NCI-H2171 treated with DMSO at 0.1 percent for 48 hours (cell line): ENCODE results near the gene GLYATL3.

Source experiments
- DNase-seq: peaks from one replicate; lab custom pipeline; 2025; lab: John Stamatoyannopoulos, UW

Gene GLYATL3

DNA sequence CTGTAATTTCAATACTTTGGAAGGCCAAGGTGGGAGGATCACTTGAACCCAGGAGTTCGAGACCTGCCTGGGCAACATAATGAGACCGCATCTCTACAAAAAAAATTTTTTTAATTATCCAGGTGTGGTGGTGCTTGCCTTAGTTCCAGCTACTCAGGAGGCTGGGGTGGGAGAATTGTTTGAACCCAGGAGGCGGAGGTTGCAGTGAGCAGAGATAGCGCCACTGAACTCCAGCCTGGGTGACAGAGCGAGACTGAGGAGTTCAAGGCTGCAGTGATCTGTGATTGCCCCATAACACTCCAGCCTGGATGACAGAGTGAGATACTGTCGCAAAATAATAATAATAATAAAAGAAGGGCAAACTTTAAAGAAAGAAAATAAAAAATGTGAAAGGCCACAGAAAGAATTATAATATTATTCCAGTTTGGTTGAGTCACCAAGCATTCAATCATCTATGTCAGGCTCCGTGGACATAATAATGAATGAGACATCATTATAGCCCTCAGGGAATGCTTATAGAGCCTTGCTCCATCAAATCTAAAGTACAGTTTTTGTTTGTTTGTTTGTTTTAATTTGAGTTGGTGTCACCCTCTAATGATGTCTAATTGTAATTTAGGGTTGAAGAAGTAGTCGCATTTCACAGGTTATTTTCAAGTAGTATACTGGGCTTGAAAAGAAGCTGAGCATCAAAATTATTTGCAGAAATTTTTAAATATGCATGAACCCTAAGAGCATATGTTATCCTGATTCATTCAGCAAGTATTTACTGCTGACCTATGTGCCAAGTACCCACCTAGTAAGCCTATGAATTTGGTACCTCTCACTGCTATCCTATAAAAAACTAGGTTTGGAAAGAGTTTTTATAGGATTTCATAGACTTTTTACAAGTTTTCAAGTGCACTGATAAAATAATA, 15.1 kb downstream of the GLYATL3 start:
- DNase-seq = no peak

DNA sequence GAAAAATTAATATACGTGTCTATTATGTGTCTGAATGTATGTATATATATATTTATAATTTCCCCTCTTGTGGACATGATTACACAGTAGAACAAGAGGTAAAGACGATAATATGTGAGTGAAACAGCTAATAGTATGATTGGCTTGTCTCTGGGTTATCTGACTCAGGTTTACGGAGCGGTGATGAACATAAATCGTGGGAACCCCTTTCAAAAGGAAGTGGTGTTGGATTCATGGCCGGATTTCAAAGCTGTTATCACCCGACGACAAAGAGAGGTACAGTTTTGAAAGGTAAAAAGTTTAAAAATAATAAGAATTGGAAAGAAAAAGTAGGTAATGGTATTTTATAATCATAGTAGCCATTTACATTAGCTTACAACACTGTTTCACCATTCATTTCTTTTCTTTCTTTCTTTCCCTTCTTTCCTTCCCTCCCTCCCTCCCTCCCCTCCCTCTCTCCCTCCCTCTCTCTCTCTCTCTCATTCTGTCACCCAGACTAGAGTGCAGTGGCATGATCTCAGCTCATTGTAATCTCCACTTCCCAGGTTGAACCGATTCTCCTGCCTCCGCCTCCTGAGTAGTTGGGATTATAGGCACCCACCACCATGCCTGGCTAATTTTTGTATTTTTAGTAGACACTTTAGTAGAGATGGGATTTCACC, 15.9 kb downstream of the GLYATL3 start:
- DNase-seq = no peak

DNA sequence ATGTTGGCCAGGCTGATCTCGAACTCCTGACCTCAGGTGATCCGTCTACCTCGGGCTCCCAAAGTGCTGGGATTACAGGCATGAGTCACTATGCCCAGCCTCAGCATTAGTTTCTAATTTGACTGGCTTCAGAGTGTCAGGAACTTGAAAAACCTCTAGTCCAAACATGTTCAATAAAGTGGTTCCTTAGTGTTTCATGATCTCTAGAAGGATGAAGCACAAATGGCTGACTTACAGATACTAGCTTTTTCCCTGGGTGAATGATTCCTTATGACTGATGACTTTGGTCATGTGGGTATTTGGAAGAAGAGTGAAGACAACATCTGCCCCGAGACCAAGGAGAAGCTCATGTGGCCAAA, 16.4 kb downstream of the GLYATL3 start:
- no peak for DNase-seq

DNA sequence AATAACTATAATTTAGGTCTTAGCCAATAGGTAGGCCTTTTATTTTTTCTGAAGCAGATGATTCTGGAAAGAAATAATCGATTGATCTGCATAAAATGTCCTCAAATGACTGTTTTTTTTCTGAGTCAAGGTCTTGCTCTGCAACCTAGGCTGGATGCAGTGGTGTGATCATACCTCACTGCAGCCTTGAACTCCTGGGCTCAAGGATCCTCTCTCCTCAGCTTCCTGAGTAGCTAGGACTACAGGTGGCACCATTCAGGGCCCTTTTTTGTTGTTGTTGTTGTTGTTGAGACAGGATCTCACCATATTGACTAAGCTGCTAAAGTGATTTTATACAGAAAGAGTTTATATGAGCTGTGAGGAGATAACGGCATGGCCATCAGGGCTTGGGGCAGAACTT, 18.2 kb downstream of the GLYATL3 start:
- DNase-seq = no peak

DNA sequence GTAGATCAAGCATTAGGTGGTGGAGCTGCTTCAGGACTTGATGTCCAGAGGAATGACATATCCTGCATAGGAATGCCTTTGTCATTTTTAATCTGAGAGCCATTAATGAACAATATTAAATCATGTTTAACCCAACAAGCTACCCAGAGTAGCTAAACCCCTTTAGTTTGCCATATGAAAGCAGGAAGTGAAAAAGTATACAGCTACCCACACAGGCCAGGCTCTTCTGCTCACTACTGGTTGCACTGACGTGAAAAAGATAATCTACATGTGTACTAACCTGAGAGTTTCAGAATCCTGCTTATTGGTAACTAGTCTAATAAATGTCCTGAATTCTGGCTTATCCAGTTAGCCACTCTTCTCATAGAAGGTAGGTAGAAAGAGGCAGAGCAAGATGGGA, 19.9 kb downstream of the GLYATL3 start:
- no peak for DNase-seq

DNA sequence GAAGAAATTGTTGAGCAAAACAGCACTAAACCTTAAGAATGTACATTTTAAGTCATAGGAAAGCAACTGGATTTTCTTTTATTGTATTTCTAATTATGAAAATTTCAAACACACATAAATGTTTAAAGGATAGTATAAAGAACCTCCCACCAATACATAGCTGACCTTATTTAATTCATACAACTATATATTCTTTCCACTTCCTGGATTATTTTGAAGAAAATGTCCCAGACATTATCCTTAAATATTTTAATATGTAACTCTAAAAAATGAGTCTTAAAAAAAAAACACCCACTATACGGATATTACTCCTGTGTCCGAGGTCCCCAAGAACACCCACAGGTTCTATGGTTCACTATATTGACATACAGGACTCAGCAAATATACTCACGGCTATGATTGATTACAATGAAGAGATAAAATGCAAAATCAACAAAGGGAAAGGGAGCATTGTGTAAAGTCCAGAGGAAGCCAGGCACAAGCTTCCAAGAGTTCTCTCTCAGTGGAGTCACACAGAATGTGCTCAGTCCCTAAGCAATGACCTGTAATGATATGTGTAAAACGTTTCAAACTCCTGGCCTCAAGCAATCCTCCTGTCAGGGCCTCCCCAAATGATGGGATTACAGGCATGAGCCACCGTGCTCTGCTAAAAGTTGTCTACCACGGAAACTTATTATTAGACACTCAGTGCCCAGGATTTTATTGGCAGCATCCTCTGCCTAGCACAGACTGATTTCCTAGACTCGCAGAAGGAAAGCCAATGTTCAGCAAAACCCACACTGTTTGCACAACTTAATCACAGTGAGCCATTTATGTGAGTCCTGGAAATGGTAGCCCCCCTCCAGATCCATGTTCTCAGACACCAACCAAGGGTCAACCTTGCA, 23.2 kb downstream of the GLYATL3 start:
- no peak for DNase-seq

DNA sequence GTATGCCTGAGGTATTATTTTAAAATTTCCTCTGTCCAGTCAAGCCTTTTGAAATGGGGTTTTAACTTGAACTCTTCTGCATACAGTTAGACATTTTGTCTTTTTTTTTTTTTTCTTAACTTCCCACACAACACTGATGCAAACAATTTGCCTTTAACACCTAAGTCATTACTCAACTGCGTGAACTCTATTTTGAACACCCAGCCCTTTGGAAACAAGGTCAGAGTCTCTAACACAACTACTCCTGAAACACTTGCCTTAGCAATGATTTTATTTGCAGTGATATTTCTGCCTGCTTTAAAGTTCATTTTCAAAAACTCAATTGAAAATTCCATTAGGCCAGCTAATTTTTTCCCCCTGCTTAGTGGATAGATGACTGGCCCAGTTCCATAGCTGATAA, 24.2 kb downstream of the GLYATL3 start:
- no peak for DNase-seq

DNA sequence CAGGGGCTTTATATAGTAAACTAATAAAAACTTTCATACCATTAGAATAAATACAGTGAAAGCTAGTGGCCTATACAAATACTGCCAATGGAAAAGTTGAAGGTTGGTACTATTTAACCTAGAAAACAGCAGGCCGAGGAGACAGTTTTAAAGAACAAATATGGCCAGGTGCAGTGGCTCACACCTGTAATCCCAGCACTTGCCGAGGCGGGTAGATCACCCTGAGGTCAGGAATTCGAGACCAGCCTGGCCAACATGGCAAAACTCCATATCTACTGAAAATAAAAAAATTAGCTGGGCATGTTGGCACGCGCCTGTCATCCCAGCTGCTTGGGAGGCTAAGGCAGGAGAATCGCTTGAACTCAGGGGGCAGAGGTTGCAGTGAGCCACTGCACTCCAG, 24.8 kb downstream of the GLYATL3 start:
- DNase-seq = no peak

DNA sequence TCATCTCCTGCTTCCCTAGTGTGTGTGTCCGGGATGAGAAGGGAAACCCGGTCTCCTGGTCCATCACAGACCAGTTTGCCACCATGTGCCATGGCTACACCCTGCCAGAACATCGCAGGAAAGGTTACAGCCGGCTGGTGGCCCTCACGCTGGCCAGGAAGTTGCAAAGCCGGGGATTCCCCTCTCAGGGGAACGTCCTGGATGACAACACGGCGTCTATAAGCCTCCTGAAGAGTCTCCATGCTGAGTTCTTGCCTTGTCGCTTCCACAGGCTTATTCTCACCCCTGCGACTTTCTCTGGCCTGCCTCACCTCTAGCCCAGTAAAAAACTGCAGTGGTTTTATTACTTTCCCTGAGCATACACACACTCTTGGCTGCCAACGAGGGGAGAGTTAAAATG, 26.9 kb downstream of the GLYATL3 start:
- DNase-seq = no peak

DNA sequence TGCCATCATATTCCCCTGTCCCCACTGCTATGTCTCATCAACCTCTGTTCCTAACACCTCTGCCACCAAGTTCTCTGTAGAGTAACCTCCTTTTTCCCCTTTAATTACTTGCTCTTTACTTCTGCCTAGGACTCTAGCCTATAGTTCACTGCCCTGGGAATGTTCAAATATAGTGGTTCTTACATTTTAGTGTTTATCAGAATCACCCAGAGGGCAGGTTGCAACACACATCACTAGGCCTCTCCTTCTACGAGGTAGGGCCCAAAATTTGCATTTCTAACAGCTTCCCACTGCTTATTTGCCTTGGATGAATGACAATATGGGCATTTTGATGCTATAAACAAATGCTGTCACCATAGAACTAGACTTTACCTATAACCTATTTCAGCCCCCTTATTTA, 27.6 kb downstream of the GLYATL3 start:
- DNase-seq = no peak

DNA sequence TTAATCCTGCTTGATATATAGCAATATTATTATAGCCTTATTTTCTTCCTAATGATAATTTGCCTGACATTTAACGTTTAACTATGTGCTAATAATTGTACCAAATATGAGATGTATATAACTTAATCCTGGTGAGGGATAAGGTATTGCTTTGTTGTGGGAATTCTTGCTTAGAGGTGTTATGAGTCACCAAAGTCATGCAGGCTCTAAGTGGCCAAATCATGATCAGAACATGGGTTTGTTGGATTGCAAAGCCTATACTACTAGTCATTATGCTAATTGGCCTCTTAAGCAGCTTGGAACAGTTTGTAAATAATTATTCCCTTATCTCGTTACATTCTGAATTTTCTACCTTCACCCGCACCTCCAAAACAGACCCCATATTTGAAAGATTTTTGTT, 28.8 kb downstream of the GLYATL3 start:
- no peak for DNase-seq

DNA sequence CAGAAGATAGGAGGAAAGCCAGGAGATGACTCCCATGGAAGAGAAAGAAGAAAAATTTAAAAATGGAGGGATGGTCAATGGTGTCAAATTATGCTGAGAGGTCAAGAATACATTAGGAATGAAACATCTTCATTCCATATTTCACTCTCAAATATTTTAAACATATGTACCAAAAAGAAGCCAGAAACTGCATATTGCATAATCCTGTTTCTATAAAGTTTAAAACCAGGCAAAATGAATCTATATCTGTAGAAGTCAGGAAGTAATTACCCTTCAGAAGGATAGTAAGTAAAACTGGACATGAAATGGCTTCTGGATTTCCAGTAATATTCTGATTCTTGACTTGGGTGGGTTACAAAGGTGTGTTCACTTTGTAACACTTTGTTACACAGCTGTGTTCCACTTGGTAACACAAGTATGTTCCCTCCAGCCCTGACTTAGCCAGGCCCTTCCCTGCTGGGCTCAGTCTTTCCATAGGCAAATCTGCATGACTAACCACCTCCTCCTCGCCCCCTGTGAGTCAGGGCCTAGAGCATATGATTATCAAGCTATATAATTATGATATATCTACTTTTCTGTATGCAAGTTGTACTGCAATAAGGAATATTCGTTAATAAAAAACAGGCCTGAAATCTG, 30.5 kb downstream of the GLYATL3 start:
- no peak for DNase-seq

DNA sequence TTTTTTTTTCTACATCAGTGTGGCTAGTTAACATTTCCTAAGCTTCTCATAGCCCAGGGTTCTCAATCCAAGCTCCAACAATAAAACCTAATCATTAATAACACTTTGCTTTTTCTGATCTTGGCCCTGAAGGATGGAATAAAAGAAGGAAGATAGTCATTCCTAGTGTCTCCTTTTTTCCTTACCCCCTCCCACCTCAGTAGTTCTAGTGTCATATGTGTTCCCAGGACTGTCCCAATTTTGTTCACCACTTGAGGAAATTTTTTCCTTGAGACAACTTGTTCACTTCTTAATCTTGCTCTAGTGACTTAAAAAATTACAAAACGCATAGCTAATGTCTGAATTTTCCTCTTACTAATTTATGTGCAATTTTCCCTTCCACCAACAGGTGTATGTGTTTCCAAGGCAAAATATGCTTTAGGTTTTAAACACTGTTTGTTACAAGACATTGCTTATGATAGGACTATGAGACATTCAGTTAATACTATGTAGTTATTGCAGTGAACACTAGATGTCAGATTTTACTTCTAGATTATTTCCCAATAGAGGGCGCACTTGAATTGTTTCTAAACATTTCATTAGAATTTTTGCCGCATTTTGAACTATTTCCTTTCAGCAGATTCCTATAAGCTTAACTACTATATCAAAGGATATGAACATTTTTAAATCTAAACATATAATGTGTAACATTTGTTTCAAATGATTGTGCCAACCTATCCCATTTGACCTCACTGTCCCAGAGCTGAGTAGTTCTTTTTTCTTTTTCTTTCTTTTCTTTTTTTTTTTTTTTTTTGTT, 32.2 kb downstream of the GLYATL3 start:
- peak; percentile 64 for DNase-seq

DNA sequence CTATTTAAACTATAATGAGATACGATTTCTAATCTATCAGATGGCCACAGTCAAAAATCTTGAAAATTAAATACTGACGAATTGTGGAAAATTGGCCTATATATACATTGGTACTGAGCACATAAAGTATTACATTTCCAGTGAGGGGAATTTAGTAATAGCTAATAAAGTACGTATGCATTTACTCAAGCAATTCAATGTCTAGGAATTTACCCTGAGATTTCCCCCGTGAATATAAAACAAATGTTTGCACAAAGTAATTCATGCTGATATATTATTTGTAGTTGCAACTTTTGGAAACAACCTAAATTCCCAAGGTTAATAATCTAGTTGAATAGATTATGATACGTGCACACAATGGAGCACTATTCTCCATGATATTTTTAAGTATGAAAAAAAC, 36.1 kb downstream of the GLYATL3 start:
- no peak for DNase-seq

DNA sequence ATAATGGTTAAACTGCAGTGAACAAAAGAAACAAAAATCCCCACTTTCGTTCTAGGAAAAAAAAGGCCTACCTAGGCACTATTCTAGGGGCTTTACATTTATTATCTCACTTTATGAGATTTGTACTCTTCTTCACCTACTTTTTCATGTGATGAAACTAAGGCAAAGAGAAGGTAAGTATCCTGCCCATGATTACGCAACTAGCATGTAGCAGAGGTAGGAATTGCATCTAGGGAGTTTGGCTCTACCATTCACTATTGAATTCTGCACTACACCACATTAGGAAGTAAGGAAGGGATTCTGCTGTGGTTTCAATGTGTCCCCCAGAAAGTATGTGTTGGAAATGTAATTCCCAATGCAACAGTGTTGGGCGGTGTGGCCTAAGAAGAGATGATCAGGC, 39.4 kb downstream of the GLYATL3 start:
- DNase-seq = no peak

DNA sequence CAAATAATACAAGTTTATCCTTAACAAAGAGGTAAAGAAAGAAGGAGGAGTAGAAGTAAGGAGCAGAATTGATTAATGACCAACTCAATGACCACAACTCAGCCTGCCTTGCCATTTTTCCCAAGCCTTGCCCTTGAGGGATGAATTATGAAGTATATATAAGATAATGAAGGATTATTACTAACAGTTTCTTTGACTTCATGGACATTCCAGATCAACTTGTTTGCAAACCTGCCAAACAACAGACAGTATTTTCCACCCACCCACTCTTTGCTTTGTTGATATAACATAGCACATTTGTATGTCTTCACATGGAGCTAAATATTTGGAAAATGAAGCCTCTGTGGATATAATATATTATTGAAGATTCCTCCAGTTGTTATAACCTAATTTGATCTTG, 40.9 kb downstream of the GLYATL3 start:
- DNase-seq = no peak

DNA sequence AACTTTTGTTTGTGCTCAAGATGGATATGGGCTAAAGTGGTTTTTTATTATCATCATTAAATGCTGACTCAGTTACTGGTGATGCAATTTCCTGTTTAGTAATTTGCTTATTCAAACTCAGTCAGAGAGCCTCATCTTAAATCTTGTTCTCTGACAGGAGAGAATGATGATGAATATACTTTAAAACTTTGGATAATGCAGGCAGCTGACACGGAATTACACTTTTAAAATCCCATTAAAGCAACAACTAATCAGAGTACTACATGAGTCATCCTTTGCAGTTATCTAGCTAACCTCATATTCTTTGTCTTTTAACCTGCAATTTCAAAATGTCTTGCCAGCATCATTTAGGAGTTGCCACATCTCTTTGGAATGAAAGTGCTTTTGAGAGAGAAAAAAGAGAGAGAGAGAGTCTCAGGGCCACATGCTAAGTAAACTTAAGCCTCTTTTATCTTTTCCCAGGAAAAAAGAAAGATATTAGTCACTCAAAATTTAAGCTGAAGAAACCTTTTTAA, 41.5 kb downstream of the GLYATL3 start:
- no peak for DNase-seq

DNA sequence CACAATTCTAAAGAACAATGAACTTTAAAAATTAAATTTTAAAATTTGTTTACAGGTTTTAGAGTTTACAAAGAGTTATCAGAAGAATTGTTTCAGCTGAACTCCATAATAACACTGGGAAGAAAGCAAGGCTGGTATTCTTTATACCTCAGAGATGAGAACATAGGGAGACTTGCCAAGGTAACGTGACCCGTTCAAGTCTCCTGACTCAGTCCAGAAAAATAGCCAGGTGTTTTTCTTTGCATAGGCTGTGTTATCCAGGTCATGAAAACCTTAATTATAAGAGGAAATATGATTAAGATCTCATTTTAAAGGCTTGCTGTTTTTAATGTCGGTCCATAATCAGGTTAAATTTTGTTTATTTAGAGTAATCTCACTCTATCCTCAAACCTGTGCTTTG, 42.2 kb downstream of the GLYATL3 start:
- no peak for DNase-seq

DNA sequence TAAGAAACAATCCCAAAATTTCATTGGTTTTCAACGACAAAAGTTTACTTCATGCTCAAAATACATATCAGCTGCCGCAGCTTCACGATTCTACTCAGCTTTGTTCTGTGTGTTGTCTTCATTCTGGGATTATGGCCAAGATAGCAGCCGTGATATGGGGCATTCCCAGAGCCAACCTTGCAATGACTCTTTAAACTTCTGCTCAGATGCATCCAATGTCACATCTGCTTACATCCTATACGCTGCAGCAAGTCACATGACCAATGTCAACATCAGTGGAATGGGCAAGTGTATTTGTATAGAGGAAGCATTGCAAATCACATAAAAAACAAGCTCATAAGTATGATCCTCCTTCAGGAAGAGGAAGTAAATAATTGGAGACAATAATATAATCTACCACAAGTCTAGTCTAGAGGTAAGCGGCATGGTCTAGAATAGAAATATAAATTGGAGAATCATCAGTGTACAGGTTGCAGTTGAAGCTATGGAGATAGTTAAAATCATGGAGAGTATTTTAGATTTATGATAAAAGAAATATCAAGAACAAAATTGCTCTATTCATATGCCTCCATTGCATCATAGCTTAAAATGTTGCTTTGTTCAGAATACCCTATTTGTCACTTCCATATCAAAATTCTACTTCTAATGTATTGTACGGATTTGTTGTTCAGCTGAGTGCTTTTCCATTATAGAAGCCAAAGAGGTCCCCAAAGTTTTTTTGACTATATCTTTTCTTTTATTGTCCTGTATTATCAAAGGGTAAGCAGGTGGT, 43.5 kb downstream of the GLYATL3 start:
- DNase-seq = peak; percentile 15

DNA sequence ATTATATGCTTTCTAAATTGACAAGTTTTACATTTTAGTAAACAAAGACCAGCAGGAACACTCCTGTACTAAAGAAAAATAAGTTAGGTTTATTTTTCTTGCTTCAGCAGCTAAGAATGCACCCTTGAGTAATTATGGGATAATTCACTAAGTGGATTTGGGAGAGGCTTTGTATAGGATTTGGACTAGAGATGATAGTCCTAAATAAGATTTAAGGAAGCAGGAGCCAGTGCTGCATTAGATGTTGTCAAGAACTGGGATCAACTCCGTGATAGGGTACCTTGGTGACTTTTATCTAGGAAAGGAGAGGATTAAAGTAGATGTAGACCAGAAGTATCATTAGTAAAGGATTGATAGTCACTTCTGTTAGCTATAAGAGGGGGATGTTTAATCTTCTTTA, 46.6 kb downstream of the GLYATL3 start:
- DNase-seq = no peak
